Smooth muscle cell (in vitro differentiated cells): ENCODE results near the gene TAF7. TPM values are rescaled to one million over a fixed set of nuclear protein-coding genes. Genes with fewer than 3 reads are reported as not detected.
"Not testable (repeated sequence)": the region's sequence is repeated elsewhere in the genome, so short reads cannot be mapped to it uniquely, and the experiment has no call there.

Experiments used
- DNase-seq: peaks from one replicate; lab custom pipeline; 2025; ENCODE audit not compliant: unreplicated experiment; lab: John Stamatoyannopoulos, UW
- H2AFZ ChIP-seq: fragments of 200-600 bp; sonication (generic); 2 replicates; pipeline ENCODE4 v1.6.0; 2016; ENCODE audit warnings: antibody characterized with exemption, low read depth, mild to moderate bottlenecking
- H3F3A ChIP-seq: fragments of 200-600 bp; sonication (generic); 2 replicates; pipeline ENCODE4 v1.6.0; 2017; ENCODE audit warnings: antibody characterized with exemption, low read depth
- H3K27ac ChIP-seq: fragments of 200-600 bp; sonication (generic); 2 replicates; pipeline ENCODE4 v1.5.1; 2016; ENCODE audit warnings: low read depth, mild to moderate bottlenecking
- H3K27me3 ChIP-seq: fragments of 200-600 bp; sonication (generic); 2 replicates; pipeline ENCODE4 v1.6.1; 2016; ENCODE audit warnings: low read depth, mild to moderate bottlenecking
- H3K36me3 ChIP-seq: fragments of 200-600 bp; sonication (generic); 2 replicates; pipeline ENCODE4 v1.5.1; 2016; ENCODE audit warnings: low read depth
- H3K4me1 ChIP-seq: fragments of 200-600 bp; sonication (generic); 2 replicates; pipeline ENCODE4 v1.5.1; 2016; ENCODE audit warnings: low read depth
- H3K4me2 ChIP-seq: fragments of 200-600 bp; sonication (generic); 2 replicates; pipeline ENCODE4 v1.6.0; 2016; ENCODE audit warnings: mild to moderate bottlenecking
- H3K4me3 ChIP-seq: fragments of 200-600 bp; sonication (generic); 2 replicates; pipeline ENCODE4 v1.5.1; 2016; ENCODE audit warnings: mild to moderate bottlenecking
- H3K79me2 ChIP-seq: fragments of 200-600 bp; sonication (generic); 2 replicates; pipeline ENCODE4 v1.6.0; 2016; ENCODE audit warnings: low read depth, mild to moderate bottlenecking
- H3K9ac ChIP-seq: fragments of 200-600 bp; sonication (generic); 2 replicates; pipeline ENCODE4 v1.6.0; 2016; ENCODE audit warnings: low read depth
- H3K9me3 ChIP-seq: fragments of 200-600 bp; sonication (generic); replicated peaks from 2 replicates; pipeline ENCODE4 v1.5.1; 2016; ENCODE audit warnings: low read depth
- H4K20me1 ChIP-seq: fragments of 200-600 bp; sonication (generic); 2 replicates; pipeline ENCODE4 v1.6.0; 2016; ENCODE audit warnings: low read depth
- CTCF ChIP-seq: fragments of 200-600 bp; sonication (generic); IDR thresholded peaks from 2 replicates; pipeline ENCODE4 v1.5.1; 2017; ENCODE audit warnings: borderline replicate concordance, mild to moderate bottlenecking, antibody characterized with exemption; ENCODE audit not compliant: insufficient read depth, poor library complexity, severe bottlenecking
- WGBS: methylation state at CpG from one replicate; pipeline ENCODE4 v1.1.7; 2016; ENCODE audit warnings: low lambda C conversion rate; 5-methylcytosine and 5-hydroxymethylcytosine counted together
- polyA plus RNA-seq: library from polyadenylated mRNA; unstranded; fragments of >200 nt; fragmentation: Nextera tagmentation; extraction: Ambion mirVana; gene quantifications from 2 replicates; pipeline ENCODE4 v1.2.1, GENCODE V29; 2016
- total RNA-seq: library from RNA; depleted of rRNA; stranded (reverse); fragments of >200 nt; gene quantifications from 2 replicates; pipeline ENCODE4 v1.2.3, GENCODE V29; 2014

Gene TAF7
- total and polyA plus RNA-seq, 2 experiments from 2014 or later, result 83.0 to 105 TPM

DNA sequence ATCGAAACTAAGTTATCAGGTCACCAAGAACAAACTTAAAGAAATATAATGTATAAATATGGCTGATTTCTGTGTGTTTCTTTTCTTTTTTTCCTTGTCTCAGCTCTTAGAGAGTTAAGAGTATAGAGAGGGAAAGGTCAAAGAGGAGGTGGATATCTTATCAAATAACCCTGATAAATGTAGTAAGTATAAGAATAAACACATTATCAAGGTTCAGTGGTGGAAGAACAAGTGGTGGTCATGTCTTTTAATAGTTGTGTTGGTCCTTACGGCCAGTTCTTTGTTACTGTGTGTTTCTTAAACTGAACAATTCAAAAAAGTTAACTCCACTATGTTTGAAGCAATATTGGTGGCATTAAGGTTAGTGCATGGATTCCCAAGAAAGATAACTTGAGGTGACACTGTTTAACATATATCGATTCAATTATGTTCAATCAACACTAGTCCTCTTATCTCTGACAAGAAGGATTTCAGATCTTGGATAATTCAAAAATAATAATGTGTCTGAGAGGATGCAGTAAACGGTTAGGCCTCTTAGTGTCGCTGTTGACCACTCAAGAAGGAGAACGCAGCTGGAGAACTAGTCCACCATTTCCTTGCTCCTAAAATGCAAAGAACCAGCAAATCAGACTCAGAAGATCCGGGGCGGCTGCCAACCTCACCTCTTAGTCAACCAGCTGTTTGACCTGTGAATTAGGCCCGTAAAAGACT is 22.8 kb upstream of the TAF7 start, which contains the start of gene PCDHGA3:
PCDHGA3 (plus strand) TSS at position 588 of the 711 bp plus-strand sequence. CDS start 205 bp downstream, outside the sequence.
- Histone ChIP-seq H3K27ac (no peak within 1 kb of the TSS), H4K20me1 (no peaks in the 10 kb centered on the region), H3K27me3 (no peaks in the 10 kb centered on the region), H3K9me3 (peaks cover 12% of the 10 kb centered on the region), H3K36me3 (no peaks in the 10 kb centered on the region), H3K4me3 (no peak within 1 kb of the TSS), H3F3A (no peaks in the 10 kb centered on the region), H3K79me2 (no peaks in the 10 kb centered on the region), H3K4me2 (no peak within 1 kb of the TSS), H3K4me1 (no peaks in the 10 kb centered on the region), H2AFZ (no peak within 1 kb of the TSS), H3K9ac (no peak within 1 kb of the TSS)
- no peak for DNase-seq
- no peak for TF ChIP-seq CTCF
- WGBS, result 79% methylated on average over 9 of the region's 9 CpGs

DNA sequence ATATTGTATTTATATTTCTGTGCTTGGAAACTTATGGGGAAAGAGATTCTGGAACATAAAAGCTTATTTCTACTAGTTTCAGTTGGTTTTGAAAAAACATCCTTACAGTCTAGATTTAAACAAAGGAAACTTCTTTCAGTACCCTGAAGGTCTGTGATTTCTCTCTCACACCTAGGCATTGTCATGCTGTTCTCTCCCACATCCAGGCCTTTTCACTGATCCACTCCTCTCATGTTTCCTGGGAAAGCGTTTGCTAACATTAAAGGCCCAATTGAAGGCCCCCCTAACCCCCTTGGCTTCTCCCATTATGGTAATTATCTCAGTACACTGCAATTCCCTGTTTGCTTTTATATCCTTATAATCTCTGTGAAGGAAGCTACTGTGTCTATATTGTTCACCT is 22.2 kb upstream of the TAF7 start:
- H3K9me3 ChIP-seq, result peaks cover 16% of the 10 kb centered on the region
- DNase-seq, result no peak

DNA sequence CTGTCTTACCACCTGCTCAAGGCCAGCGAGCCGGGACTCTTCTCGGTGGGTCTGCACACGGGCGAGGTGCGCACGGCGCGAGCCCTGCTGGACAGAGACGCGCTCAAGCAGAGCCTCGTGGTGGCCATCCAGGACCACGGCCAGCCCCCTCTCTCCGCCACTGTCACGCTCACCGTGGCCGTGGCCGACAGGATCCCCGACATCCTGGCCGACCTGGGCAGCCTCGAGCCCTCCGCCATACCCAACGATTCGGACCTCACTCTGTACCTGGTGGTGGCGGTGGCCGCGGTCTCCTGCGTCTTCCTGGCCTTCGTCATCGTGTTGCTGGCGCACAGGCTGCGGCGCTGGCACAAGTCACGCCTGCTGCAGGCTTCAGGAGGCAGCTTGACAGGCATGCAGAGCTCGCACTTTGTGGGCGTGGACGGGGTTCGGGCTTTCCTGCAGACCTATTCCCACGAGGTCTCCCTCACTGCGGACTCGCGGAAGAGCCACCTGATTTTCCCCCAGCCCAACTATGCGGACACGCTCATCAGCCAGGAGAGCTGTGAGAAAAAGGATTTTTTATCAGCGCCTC is 20.3 kb upstream of the TAF7 start:
- H3K9ac ChIP-seq, H2AFZ ChIP-seq, H3K36me3 ChIP-seq, DNase-seq, H3F3A ChIP-seq, H3K4me2 ChIP-seq, H3K4me3 ChIP-seq, H3K4me1 ChIP-seq, H4K20me1 ChIP-seq, H3K79me2 ChIP-seq, H3K27ac ChIP-seq, H3K27me3 ChIP-seq: not testable (repeated sequence)
- WGBS, result 94% methylated on average over 45 of the region's 45 CpGs
- H3K9me3 ChIP-seq, result peaks cover 16% of the 10 kb centered on the region

More for the DNA sequence above, 22.2 kb upstream of the TAF7 start:
- H3K27me3 ChIP-seq, result no peaks in the 10 kb centered on the region
- H4K20me1 ChIP-seq, result no peaks in the 10 kb centered on the region
- no peaks in the 10 kb centered on the region for H3K79me2 ChIP-seq
- WGBS, result 50% methylated on average over 1 of the region's 1 CpG
- H2AFZ ChIP-seq, result no peak overlapping the region
- H3K4me2 ChIP-seq, result no peak overlapping the region
- no peaks in the 10 kb centered on the region for H3F3A ChIP-seq
- TF ChIP-seq CTCF, result no peak
- no peaks in the 10 kb centered on the region for H3K4me1 ChIP-seq
- H3K4me3 ChIP-seq, result no peak overlapping the region
- no peaks in the 10 kb centered on the region for H3K36me3 ChIP-seq
- no peak overlapping the region for H3K27ac ChIP-seq
- no peak overlapping the region for H3K9ac ChIP-seq

DNA sequence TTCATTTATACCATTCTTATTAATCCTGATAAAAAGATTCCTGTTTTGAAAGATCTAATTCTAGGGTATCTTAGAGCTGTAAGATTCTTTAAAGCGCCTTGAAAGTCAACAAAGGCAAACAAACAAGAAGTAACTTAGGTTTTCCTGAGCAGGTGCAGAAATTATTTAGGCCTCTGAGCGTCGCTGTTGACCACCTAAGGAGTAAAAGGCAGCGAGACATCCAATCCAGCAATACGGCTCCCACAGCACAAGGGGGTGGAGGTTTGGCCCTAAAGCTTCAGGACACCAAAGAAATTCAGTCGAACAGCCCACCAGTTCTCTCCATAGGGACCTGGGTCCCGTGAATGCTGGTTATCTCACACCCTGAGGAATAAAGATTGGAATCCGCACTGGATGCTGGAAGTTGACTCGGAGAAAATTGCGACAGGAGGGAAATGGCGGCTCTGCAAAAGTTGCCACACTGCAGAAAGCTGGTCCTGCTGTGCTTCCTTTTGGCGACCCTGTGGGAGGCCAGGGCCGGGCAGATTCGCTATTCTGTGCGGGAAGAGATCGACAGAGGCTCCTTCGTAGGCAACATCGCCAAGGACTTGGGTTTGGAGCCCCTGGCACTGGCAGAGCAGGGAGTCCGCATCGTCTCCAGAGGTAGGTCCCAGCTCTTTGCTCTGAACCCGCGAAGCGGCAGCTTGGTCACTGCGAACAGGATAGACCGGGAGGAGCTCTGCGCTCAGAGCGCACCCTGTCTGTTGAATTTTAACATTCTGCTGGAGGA is 18.1 kb upstream of the TAF7 start, which contains the start of gene PCDHGA2:
PCDHGA2 (plus strand) TSS at position 223 of the 769 bp plus-strand sequence.
- Histone ChIP-seq H3K79me2 (no peaks in the 10 kb centered on the region), H3K27ac (no peak within 1 kb of the TSS), H3K4me2 (no peak within 1 kb of the TSS), H4K20me1 (no peaks in the 10 kb centered on the region), H3K27me3 (no peaks in the 10 kb centered on the region), H3F3A (no peaks in the 10 kb centered on the region), H3K4me1 (no peaks in the 10 kb centered on the region), H3K4me3 (no peak within 1 kb of the TSS), H3K36me3 (no peaks in the 10 kb centered on the region), H2AFZ (no peak within 1 kb of the TSS), H3K9me3 (peaks cover 9% of the 10 kb centered on the region), H3K9ac (no peak within 1 kb of the TSS)
- TF ChIP-seq CTCF, result no peak
- no peak for DNase-seq
- WGBS, result 80% methylated on average over 27 of the region's 27 CpGs

GRCh38 chr5:141332571-141332970 is 12.0 kb upstream of the TAF7 start:
- H3F3A ChIP-seq, H3K36me3 ChIP-seq, H3K9me3 ChIP-seq, H3K4me2 ChIP-seq, H3K27ac ChIP-seq, H3K4me1 ChIP-seq, DNase-seq, H4K20me1 ChIP-seq, H3K79me2 ChIP-seq, H3K27me3 ChIP-seq, H3K4me3 ChIP-seq, H2AFZ ChIP-seq, H3K9ac ChIP-seq: not testable (repeated sequence)
- 95% methylated on average over 25 of the region's 39 CpGs for WGBS
